Vagina (tissue), 2 donors: ENCODE data around the gene USP1.

ENCODE experiments used
- CTCF ChIP-seq, 3 experiments: fragments of 450-650 bp in 2 of 3; fragments of 200-600 bp in 1 of 3; sonication (generic) in 1 of 3; IDR thresholded peaks; one replicate each; pipeline ENCODE4 v1.5.1; 2017 to 2019; ENCODE audit warnings: antibody characterized with exemption in 3 of 3, mild to moderate bottlenecking in 2 of 3, moderate library complexity in 2 of 3
- POLR2AphosphoS5 ChIP-seq, 2 donors: sonication (generic); formaldehyde crosslinking; IDR thresholded peaks; one replicate each; pipeline ENCODE4 v1.9.0; 2017; ENCODE audit warnings: antibody characterized with exemption in 2 of 2, mild to moderate bottlenecking in 2 of 2, low read depth in 1 of 2; ENCODE audit not compliant: insufficient read depth in 1 of 2

- no peak for TF ChIP-seq CTCF (IDR thresholded peaks at IDR 0.05)
- no peak for TF ChIP-seq POLR2AphosphoS5 (IDR thresholded peaks at IDR 0.05; ENCODE audit: insufficient read depth in 1 of 2, low read depth in 1 of 2)
These were observed 13.1 kb upstream of the USP1 start for GRCh38 chr1:62423580-62424242.
